ENCODE results near the gene EXOSC10.
A peak's percentile ranks its signal among the peaks of the same experiment; 100 is the strongest.
"Not testable (repeated sequence)": the region's sequence is repeated elsewhere in the genome, so short reads cannot be mapped to it uniquely, and the experiment has no call there.

The EXOSC10 gene

DNA sequence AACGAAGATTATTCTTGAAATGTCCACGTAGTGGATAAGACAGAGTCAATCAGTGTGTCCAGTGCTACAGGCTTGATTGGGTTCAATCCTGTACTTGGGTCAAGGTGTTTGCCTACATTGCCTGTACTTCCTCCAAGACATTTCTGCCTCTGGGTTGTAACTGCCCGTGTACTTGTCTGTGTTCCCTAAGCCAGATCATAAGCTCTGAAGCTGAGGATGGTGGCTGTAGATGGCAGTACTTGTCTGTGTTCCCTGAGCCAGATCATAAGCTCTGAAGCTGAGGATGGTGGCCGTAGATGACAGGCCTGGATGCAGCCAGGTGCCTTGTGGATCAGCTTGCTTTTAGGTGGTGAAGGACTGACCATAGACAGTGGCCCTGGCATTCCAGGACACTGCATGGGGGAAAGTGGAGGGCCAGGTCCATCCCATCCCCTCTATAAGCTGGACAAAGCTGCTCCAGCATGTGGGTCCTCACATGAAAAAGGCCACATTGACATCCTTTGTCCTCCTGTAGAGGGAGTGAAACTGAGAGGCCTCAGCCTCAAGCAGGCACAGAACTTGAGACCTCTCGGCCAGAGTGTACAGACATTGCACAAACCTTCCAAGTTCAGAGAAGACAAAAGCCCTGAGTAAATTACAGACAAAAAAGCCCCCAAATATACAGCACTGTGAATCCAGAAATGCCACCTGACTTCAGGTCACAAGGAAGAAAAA, 37.9 kb downstream of the EXOSC10 start:
- no peak for DNase-seq (ENCODE audit: low spot score)

DNA sequence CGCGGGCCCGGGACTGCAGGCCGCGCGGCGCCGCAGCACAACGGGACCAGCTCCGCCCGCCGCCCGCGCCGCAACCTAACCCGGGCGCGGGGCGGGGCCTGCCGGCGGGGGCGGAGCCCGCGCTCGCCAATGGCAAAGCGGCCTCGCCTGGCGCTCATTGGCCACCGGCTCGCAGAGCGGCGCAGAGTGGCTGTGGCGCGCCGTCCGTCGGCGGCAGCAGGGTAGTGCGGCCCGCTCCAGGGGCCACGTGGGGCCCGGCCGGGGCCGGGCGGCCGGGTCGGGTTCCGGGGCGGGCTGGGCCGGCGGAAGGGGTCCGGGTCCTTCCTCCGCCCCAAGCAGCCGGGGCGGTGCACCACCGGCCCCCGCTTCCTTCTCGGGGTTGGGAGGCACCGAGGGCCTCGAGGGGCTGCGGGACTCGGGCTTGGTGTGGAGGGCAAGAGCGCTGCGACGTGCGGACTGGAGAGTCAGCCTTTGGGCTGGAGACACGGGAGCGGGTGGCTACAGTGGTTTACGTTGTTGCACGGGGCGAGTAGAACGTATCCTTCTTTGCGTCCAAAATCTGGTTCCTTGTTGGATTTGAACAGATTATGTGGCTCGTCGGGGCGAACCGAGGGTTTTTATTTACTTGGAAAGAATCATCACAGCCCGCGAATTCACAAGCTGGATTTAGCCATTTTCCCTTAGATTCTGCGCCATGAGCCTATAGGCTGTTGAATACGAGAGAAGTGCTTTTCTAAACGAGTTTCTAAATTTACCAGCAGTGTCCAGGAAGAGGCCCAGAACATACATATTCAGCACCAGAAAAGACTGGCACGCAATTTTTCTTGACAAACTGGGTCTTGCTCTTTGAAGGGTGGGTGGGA, 39.5 kb downstream of the EXOSC10 start, which contains the start of gene SRM:
SRM (minus strand) TSS at position 51 of the 863 bp plus-strand sequence. CDS start 75 bp downstream, outside the sequence.
- DNase-seq (ENCODE audit: low spot score): peak; percentile 87

DNA sequence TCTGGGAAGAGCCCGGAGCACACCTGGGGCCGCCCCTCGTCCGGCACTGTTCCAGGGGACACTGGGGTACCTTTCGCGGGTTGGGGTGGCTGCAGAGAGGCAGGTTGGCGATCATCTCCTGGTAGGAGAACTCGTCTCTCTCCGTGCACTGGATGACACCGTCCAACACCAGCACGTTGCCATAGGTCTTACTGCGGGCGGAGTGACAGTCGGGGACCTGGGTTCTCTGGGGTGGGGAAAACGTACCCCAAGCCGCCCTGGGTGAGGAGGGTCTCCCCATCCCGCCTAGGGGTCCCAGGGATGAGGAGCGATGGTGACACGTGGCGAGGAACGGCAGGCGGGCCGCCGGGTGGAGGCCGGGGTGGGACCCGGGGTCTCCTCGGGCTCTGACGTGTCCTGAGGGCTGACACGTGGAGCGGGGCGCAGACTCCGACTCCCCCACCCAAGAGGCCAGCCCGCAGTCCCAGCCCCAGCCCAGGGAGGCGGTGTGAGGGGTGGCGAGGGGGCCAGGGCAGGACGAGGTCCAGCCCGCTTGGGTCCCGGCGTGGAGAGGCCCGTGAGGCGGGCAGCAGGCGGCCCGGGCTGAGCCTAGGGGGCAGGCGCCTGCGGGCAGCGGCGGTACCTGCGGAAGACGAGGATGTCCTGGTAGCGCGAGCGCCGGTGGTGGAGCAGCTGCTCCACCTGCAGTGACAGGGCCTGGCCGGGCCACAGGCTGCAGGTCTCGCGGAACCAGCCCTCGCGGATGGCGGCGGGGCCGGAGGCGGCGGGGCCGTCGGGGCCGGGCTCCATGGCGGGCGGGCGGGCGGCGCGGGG, 40.3 kb downstream of the EXOSC10 start:
- DNase-seq (ENCODE audit: low spot score): no peak

DNA sequence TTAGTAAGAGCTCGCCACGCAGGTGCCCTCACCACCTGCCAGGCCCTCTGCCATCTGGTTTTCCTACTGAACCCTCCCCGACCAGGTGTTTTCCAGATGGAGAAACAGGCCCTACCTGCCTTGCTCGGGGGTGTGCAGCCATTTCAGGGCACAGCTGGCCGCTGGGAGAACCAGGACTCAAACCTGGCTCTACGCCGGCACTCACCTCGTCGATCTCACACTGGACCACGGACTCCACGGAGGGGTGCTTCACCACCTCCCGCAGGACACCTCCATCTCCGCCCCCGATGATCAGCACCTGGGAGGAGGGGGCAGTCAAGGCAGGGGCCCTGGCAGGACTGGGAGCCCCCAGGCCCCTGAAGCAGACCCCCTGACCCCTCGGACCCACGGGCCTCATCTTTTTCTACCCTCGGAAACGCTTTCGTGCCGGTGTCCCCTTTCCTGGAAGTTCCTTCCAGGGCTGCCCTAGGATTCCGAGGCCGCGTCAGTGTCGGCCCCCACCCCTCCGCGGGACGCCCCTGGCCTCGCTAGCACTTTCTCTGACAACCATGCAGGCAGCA, 41.0 kb downstream of the EXOSC10 start:
- DNase-seq (ENCODE audit: low spot score): no peak

DNA sequence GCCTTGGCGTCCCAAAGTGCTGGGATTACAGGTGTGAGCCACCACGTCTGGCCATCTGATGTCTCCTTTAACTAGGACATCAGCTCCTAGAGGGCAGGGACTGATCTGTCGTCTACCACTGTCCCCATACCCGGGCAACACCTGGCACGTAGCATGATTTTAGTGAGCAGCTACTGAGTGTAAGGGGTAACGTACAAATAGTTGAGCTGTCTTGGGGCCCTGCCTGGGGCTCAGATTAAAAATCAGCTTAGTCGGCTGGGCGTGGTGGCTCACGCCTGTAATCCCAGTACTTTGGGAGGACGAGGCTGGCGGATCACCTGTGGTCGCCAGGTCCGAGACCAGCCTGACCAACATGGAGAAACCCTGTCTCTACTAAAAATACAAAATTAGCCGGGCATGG, 41.6 kb downstream of the EXOSC10 start:
- no peak for DNase-seq (ENCODE audit: low spot score)

DNA sequence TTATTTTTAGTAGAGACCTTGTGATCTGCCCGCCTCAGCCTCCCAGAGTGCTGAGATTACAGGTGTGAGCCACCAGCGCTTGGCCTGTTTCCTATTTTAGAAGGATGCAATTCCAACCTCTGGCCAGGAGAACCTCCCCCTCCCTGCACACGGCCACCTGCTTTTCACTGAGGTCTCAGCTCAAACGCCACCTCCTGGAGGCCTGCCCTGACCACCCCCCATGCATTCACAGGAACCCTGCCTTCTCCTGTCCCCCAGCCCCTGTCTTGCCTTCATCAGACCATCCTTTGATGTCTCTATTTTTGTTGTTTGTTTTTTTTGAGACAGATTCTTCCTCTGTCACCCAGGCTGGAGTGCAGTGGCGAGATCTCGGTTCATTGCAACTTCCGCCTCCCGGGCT, 42.2 kb downstream of the EXOSC10 start:
- no peak for DNase-seq (ENCODE audit: low spot score)

DNA sequence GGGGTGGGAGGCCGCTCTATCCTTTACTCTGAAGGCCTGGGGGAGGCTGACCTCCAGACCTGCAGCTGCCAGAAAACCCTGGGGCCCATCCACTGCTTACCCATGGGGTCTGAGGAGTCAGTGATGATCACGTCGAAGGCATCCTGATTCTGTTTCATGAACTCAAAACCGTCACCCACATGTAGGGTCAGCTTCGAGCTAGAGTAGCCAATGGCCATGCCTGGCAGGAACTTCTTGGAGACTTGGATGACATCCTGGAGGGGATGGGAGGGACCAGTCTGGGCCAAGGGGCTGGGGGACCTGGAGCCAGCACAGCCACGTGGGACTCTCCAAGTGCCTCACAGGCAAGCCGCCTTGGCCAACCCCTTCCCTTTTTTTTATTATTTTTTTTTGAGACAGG, 43.2 kb downstream of the EXOSC10 start:
- DNase-seq (ENCODE audit: low spot score): no peak

DNA sequence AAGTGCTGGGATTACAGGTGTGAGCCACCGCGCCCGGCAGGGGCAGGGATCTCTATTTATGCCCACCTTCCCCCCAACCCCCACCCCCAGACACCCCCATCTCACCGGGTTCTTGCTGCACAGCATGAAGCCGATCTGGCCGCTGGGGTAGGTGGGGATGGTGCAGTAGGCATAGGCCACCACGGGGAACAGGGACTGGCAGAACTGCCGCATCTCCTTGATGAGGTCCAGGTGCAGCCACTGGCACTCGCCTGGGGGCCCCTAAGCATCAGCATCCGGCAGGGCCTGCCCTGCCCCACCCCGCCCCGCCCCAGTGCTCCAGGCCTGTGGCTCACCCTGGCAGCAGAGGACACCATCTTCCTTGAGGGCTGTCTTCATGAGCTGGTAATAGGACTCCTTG, 44.0 kb downstream of the EXOSC10 start:
- DNase-seq (ENCODE audit: low spot score): no peak

DNA sequence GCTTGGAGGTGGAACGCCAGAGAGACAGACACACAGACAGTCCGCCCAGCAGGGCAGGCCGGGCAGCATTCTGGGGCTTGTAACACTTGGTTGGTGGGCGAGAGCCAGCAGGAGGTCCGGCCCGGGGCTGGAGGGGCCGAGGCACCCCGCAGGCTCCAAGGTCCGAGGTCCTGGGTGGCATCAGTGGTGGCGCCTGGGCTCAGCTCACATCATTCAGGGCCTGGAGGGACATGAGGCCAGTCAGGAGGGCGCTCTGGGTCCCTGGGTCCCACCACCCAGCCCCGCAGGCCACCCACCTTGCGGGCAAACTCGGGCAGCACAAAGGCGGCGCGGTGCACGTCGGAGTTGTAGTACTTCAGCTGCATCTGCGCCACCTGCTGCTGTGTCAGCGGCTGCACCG, 45.0 kb downstream of the EXOSC10 start:
- no peak for DNase-seq (ENCODE audit: low spot score)

DNA sequence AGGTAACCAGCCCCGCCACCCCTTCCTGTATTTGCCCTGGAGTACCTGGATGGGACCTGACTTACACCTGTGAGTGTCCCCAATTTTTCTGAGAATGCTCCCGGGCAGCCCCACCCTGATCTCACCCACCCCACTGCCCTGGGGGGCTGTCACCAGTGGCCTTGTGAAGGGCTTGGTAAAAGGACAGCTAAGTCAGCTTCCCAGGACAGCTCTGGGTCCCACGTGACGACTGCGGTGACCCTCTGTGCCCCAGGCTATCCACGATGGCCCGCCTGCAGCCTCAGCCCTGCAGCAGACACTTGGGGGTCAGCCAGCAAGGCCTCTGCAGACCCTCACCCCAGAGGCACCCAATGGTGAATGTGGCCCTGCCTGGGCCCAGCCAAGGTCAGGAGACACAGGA, 45.5 kb downstream of the EXOSC10 start:
- no peak for DNase-seq (ENCODE audit: low spot score)

DNA sequence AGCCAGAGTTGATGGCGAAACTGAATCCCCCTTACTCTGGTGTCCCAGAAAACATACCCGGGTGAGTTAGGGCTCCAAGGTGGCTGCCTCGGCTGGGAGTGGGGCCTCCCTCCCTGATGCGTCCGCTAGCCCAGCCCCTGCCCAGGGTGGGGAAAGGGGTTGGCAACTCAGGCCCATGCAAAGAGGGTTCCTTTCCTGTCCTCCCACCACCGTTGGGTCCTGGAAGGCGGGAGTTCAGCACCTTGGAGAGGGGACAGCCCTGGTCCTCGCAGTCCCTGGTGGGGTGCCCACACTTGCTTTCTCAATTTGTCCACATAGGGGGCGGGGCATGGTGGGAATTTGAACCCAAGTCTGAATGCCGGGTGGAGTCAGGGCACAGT, 45.9 kb downstream of the EXOSC10 start:
- DNase-seq (ENCODE audit: low spot score): no peak

DNA sequence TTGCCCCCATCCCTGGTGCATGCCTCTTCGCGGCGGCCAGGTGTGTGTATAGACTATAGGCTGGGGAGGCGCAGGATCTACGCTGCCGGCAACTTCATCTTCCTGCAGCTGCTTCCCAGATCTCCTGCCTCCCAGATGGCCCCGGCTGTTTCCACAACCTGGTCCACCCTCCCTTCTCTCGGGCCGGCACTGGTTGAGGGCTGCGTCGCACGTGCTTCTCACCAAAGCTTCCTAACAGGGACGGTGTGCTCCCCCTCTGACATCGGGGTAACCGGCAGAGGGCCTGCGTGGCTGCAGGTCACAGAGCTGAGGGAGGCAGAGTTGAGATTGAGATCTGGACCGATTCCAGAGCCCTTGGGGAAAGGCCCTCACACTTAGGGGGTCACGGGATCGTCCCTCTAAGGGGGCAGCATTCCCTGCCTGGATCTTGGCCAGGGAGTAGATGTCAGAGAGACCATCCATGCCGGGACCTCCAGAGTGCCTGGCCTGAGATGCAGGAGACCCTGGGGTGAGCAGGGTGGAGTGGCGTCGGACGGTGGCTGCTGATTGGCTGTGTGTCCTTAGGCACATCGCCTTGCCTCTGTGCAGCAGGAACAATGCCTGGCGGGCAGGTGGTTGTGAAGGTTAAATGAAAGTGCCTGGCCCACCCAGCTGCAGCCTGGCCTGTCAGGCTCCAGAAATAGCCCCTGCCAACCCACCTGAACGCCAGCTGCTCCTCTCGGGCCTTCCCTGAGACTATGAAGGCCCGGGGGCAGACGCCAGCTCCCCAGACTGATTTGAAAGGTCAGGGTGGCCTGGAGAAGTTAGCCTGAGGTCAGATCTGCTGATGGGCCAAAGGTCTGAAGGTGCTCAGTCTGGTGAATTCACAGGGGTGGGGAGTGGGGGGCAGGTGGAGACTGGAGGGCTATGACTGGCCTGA, 46.6 kb downstream of the EXOSC10 start:
- DNase-seq (ENCODE audit: low spot score): no peak

DNA sequence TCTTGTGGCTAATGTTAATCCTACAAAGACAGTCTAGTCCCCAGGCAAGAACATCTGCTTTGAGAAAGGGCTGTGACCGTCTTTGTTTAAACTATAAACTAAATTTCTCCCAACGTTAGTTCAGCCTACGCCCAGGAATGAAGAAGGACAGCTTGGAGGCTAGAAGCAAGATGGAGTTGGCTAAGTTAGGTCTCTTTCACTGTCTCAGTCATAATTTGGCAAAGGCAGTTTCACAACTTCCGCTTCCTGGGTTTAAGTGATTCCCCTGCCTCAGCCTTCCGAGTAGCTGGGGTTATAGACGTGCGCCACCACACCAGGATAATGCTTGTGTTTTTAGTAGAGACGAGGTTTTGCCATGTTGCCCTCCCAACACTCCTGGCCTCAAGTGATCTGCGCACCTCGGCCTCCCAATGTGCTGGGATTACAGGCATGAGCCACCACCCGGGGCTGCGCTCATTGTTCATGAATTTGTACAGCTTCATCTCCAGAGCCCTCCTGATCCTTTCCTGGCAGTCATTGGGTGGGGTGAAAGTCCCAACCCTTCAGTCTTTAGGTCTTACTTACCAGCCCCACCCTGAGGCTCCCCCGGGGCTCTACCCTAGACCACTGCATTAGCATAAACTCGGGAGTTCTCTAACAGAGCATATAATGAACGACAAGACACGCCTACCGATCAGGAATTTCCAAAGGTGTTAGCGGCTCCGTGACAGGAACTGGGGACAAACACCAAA, 47.7 kb downstream of the EXOSC10 start:
- DNase-seq (ENCODE audit: low spot score): no peak

DNA sequence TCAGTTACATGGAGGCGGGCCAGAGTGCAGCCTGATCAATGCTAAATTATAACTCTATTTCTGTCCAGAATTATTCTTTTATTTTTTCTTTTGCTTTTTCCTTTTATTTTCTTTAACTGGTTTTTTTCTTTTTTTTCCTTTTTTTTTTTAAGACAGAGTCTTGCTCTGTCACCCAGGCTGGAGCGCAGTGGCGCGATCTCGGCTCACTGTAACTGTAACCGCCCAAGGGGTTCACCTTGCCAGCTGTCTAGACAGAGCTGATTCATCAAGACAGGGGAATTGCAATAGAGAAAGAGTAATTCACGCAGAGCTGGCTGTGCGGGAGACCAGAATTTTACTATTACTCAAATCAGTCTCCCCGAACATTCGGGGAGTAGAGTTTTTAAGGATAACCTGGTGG, 48.5 kb downstream of the EXOSC10 start:
- DNase-seq (ENCODE audit: low spot score): not testable (repeated sequence)

DNA sequence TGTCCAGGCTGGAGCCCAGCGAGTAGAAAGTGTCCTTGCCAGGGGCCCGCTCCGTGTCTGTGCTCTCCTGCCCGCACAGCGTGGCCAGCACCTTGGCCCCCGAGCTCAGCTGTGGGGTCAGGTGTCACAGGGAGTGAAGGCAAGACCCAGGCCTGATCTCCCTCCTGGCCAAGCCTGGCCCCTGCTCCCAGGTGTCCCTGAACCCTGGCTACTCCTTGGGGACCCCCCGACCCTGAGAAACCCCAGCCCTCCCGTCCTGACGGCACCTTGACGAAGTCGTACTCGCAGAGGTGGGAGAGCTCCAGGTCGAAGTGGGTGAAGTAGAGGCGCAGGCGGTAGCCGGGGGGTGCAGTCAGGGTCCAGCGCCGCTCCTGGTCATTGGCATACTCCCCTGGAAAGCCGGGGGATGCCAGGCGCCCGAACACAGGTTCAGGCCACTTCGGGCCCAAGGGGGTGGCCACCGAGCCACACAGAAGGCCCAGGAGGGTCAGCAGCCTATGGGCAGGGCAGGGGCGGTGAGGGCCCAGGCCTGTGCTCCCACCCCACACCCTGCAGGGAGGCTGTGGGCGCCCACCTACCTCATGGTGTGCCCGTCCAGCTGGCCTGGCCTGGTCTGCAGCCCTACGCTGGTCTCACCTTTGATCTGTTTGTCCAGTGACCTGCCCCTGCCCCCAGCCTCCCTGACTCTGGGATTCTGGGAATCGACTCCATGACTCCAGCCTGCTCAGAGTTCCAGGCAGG, 52.9 kb downstream of the EXOSC10 start, which contains the start of gene MASP2:
MASP2 (minus strand) TSS at position 615 of the 741 bp plus-strand sequence; CDS start at position 583, 32 bp downstream.
- DNase-seq (ENCODE audit: low spot score): no peak

DNA sequence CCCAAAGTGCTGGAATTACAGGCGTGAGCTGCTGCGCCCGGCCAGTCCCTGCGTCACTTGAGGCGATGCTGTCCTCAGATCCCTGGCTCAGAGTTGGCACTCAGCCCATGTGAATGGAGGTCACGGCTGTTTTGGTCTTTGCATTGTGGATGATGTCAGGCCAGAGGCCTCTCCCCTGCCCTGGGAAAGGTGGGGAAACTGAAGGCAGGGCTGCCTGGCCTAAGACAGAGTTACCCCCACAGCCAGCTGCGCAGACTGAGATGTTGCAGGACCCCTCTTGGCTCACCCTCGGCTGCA, 53.5 kb downstream of the EXOSC10 start:
- DNase-seq (ENCODE audit: low spot score): no peak

DNA sequence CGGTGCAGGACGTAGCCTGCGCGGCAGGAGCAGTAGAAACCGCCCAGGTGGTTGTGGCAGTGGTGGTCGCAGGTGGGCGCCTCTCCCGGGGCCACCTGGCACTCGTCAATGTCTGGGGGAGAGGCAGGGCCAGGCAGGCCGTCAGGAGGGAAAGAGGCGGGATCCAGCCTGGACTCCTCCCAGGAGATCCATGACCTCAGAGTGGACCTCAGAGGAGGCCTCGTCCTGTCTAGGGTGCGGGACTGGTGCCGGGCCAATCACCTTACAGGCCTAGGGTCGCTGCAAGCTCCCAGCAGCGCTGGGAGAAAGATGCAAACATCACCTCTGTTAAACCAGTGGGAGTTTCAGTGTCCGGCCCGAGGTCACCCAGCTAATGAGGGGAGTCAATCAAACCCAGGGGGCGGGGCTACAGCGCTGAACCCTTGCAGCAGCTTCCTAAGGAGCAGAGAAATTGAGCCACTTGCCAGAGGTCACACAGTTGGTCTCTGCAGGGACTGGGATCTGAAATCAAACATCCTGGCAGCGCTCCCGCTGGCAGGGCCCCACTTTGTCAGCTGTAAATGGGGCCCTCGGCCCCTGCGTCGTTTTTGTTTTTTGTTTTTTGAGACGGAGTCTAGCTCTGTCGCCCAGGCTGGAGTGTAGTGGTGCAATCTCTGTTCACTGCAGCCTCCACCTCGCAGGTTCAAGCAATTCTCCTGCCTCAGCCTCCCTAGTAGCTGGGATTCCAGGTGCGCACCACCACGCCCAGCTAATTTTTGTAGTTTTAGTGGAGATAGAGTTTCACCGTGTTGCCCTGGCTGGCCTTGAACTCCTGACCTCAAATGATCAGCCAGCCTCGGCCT, 54.0 kb downstream of the EXOSC10 start:
- DNase-seq (ENCODE audit: low spot score): no peak

DNA sequence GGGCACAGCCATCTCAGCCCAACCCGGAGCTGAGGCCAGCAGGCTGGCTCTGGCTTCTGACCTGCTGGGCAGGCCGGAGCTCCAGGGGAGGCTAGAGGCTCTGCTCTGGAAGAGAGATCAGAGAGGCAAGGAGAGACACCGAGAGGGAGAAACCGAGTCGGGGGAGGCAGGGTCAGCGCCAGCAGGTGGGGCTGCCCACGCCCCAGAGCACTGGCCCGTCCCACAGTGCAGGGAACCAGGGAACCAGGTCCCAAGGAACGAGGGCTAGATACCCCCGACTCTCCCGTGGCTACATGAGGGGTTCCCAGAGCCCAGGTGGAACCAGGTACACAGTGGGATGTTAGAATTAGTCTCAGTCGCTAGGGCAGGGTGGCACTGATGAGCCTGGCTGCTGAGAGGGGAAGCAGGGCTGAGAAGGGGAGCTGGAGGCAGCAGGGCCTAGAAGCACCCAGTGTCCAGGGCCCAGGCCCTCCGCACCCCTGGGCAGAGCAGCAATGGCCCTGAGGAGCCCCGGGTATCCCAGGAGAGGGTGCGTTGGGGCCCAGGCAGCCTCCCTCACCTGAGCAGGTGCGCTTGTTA, 54.7 kb downstream of the EXOSC10 start:
- DNase-seq (ENCODE audit: low spot score): no peak

All from pons (tissue), 1 donor.